SK-N-SH (cell line): Measurements from ENCODE around the gene FLCN. TPM values are rescaled to one million over a fixed set of nuclear protein-coding genes. Genes with fewer than 3 reads are reported as not detected.

ENCODE experiments used
- CTCF ChIA-PET: fragments of 300-600, 350-600 bp; formaldehyde crosslinking; extraction: SDS; loops from one replicate; lab custom pipeline; 2021; lab: Yijun Ruan, JAX
- POLR2A ChIA-PET: fragments of 350-600 bp; sonication (Branson Sonifier 250); formaldehyde crosslinking; extraction: SDS; loops from one replicate; lab custom pipeline; 2020; ENCODE audit warnings: antibody characterized with exemption, inconsistent platforms; lab: Yijun Ruan, JAX
- DNase-seq: peaks from one replicate; pipeline ENCODE4 v3.0.0; 2012
- H2AFZ ChIP-seq: fragments of 200-600 bp; sonication (generic); 2 replicates; pipeline ENCODE4 v1.8.1; 2016; ENCODE audit warnings: antibody characterized with exemption, mild to moderate bottlenecking, low read depth
- H3F3A ChIP-seq: fragments of 200-600 bp; sonication (generic); replicated peaks from 2 replicates; pipeline ENCODE3; 2016; ENCODE audit warnings: antibody characterized with exemption, mild to moderate bottlenecking; ENCODE audit not compliant: insufficient read depth
- H3K27ac ChIP-seq, 2 experiments: fragments of 200-500 bp in 1 of 2; fragments of 200-600 bp in 1 of 2; sonication (Bioruptor generic) in 1 of 2; sonication (generic), shearing (Covaris generic) in 1 of 2; 2 replicates each; pipeline versions ENCODE4 v1.5.1 to v1.6.1; 2014 to 2016; ENCODE audit warnings: low read depth in 2 of 2, inconsistent platforms in 1 of 2, low read length in 1 of 2, mild to moderate bottlenecking in 1 of 2, mixed read lengths in 1 of 2
- H3K27me3 ChIP-seq: fragments of 200-600 bp; sonication (generic), shearing (Covaris generic); 2 replicates; pipeline ENCODE4 v1.6.1; 2016; ENCODE audit warnings: mixed run types; ENCODE audit not compliant: insufficient read depth
- H3K36me3 ChIP-seq, 2 experiments: fragments of 200-500 bp in 1 of 2; fragments of 200-600 bp in 1 of 2; sonication (Bioruptor generic) in 1 of 2; sonication (generic) in 1 of 2; replicated peaks in 1 of 2; 2 replicates each; pipeline versions ENCODE3 to v1.5.1; 2014 to 2016; ENCODE audit warnings: low read length in 1 of 2, mild to moderate bottlenecking in 1 of 2; ENCODE audit not compliant: insufficient read depth in 2 of 2, control insufficient read depth in 1 of 2
- H3K4me1 ChIP-seq, 2 experiments: fragments of 200-500 bp in 1 of 2; fragments of 200-600 bp in 1 of 2; sonication (Bioruptor generic) in 1 of 2; sonication (generic), shearing (Covaris generic) in 1 of 2; 2 replicates each; pipeline versions ENCODE4 v1.5.1 to v1.6.1; 2014 to 2016; ENCODE audit warnings: low read depth in 1 of 2, low read length in 1 of 2, mixed run types in 1 of 2; ENCODE audit not compliant: insufficient read depth in 2 of 2, control insufficient read depth in 1 of 2
- H3K4me2 ChIP-seq: fragments of 200-600 bp; sonication (generic), shearing (Covaris generic); 2 replicates; pipeline ENCODE4 v1.6.1; 2017; ENCODE audit warnings: mixed run types
- H3K4me3 ChIP-seq, 2 experiments: fragments of 200-500 bp in 1 of 2; fragments of 200-600 bp in 1 of 2; sonication (Bioruptor generic) in 1 of 2; sonication (generic), shearing (Covaris generic) in 1 of 2; 2 replicates each; pipeline versions ENCODE4 v1.5.1 to v1.8.1; 2014 to 2016; ENCODE audit warnings: low read depth in 2 of 2, inconsistent platforms in 1 of 2, low read length in 1 of 2, mild to moderate bottlenecking in 1 of 2, mixed read lengths in 1 of 2, moderate library complexity in 1 of 2
- H3K79me2 ChIP-seq: fragments of 200-600 bp; sonication (generic); 2 replicates; pipeline ENCODE4 v1.8.1; 2017; ENCODE audit warnings: mild to moderate bottlenecking; ENCODE audit not compliant: insufficient read depth
- H3K9ac ChIP-seq: fragments of 200-600 bp; sonication (generic); 2 replicates; pipeline ENCODE4 v1.6.1; 2017; ENCODE audit warnings: mixed run types
- H3K9me2 ChIP-seq: fragments of 200-600 bp; sonication (generic); 2 replicates; pipeline ENCODE4 v1.6.1; 2017; ENCODE audit warnings: mixed run types
- H3K9me3 ChIP-seq: fragments of 200-600 bp; sonication (generic); 2 replicates; pipeline ENCODE4 v1.6.1; 2017; ENCODE audit warnings: mixed run types, mild to moderate bottlenecking, moderate library complexity
- H4K20me1 ChIP-seq: fragments of 200-600 bp; sonication (generic); 2 replicates; pipeline ENCODE4 v1.6.1; 2017; ENCODE audit warnings: mild to moderate bottlenecking, mixed run types; ENCODE audit not compliant: insufficient read depth
- ELF1 ChIP-seq: IDR thresholded peaks from 2 replicates; pipeline ENCODE4 v1.4.0; 2012
- EP300 ChIP-seq, 2 experiments: IDR thresholded peaks; 2 replicates each; pipeline versions ENCODE4 v1.4.0 to v1.6.1; 2012; ENCODE audit warnings: borderline replicate concordance in 1 of 2, low read depth in 1 of 2, low read length in 1 of 2
- FOXM1 ChIP-seq: IDR thresholded peaks from 2 replicates; pipeline ENCODE4 v1.4.0; 2012; ENCODE audit warnings: low read depth, mild to moderate bottlenecking
- JUND ChIP-seq: IDR thresholded peaks from 2 replicates; pipeline ENCODE4 v1.4.0; 2012
- NFIC ChIP-seq: IDR thresholded peaks from 2 replicates; pipeline ENCODE4 v1.4.0; 2012; ENCODE audit warnings: borderline replicate concordance
- NRF1 ChIP-seq: IDR thresholded peaks from 2 replicates; pipeline ENCODE4 v1.6.1; 2012; ENCODE audit warnings: low read depth, mild to moderate bottlenecking, low read length
- RFX5 ChIP-seq: IDR thresholded peaks from 2 replicates; pipeline ENCODE4 v1.6.1; 2012; ENCODE audit warnings: mild to moderate bottlenecking, improper control_type of control experiment, low read length
- YY1 ChIP-seq: IDR thresholded peaks from 2 replicates; pipeline ENCODE4 v1.4.0; 2012; ENCODE audit warnings: low read depth, mild to moderate bottlenecking
- WGBS: methylation state at CpG from one replicate; pipeline ENCODE4 v1.1.6; 2017; ENCODE audit warnings: low lambda C conversion rate; 5-methylcytosine and 5-hydroxymethylcytosine counted together
- polyA plus RNA-seq, 3 experiments: library from polyadenylated mRNA; depleted of rRNA; stranded (reverse); fragments of >200 nt; gene quantifications; 2 replicates each; pipeline ENCODE4 v1.2.3, GENCODE V29; 2012
- TF ChIP-seq, protein P1 (sequence below): fragments of 150-350 bp; IDR thresholded peaks from 2 replicates; pipeline ENCODE4 v1.6.1; 2017; ENCODE audit warnings: antibody characterized with exemption, low read length, low read depth, borderline replicate concordance
- TF ChIP-seq, protein P2 (sequence below): fragments of 150-350 bp; IDR thresholded peaks from 2 replicates; pipeline ENCODE4 v1.6.1; 2016; ENCODE audit warnings: mild to moderate bottlenecking, low read depth, low read length
- TF ChIP-seq, protein P3 (sequence below): IDR thresholded peaks from 2 replicates; pipeline ENCODE4 v1.6.1; 2012; ENCODE audit warnings: mild to moderate bottlenecking, low read depth, low read length, moderate library complexity
- TF ChIP-seq, protein P4 (sequence below): IDR thresholded peaks from 2 replicates; pipeline ENCODE4 v1.4.0; 2012; ENCODE audit warnings: low read depth, borderline replicate concordance
- TF ChIP-seq, protein P5 (sequence below): IDR thresholded peaks from 2 replicates; pipeline ENCODE4 v1.4.0; 2012; ENCODE audit warnings: low read depth, borderline replicate concordance
- TF ChIP-seq, protein P6 (sequence below): IDR thresholded peaks from 2 replicates; pipeline ENCODE4 v1.4.0; 2012; ENCODE audit warnings: low read depth

Gene FLCN
- polyA plus RNA-seq, 1 of the 3 experiments (the other 2 are of a cell fraction) = 14.6 TPM

DNA sequence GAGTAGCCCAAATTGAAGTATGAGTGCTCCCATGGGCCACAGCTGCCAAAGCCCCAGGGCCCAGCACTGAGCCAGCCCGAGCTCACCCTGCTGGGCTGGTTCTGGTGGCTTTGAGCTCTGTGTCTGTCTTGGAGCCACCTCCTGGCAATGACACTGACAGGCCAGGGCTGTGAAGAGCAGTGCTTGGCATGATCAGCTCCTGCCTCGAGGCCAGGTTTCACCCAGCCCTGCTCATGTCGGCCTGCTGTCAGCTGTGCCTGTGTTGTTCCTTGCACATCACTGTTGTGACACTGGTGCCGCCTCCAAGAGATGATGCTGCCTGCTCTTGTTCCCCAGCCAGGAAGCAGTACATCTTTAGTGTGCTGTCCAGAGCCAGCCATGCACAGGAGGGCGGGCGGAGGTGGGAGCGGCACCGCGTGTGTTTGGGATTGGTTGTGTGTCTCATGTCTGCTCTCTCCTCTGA lies 56.8 kb downstream of the FLCN start:
- Histone ChIP-seq H3K9ac (no peak overlapping the region), H3K4me2 (no peak overlapping the region), H3K36me3 (peaks cover 29 to 72% of the 10 kb centered on the region in 2 experiments), H2AFZ (no peak overlapping the region), H3K27ac (no peak overlapping the region; a peak in 1 of 4 replicates), H3F3A (peaks cover 4% of the 10 kb centered on the region), H4K20me1 (no peaks in the 10 kb centered on the region), H3K9me2 (no peaks in the 10 kb centered on the region), H3K4me3 (no peak overlapping the region), H3K4me1 (peaks cover 0 to 18% of the 10 kb centered on the region in 2 experiments; a peak in 1 of 4 replicates), H3K9me3 (no peaks in the 10 kb centered on the region), H3K27me3 (no peaks in the 10 kb centered on the region), H3K79me2 (no peaks in the 10 kb centered on the region)
- DNase-seq = no peak
- ChIA-PET POLR2A (no interaction called here), CTCF (no interaction called here)
- WGBS = 92% methylated on average over 8 of the region's 9 CpGs
- TF ChIP-seq, protein P1, sequence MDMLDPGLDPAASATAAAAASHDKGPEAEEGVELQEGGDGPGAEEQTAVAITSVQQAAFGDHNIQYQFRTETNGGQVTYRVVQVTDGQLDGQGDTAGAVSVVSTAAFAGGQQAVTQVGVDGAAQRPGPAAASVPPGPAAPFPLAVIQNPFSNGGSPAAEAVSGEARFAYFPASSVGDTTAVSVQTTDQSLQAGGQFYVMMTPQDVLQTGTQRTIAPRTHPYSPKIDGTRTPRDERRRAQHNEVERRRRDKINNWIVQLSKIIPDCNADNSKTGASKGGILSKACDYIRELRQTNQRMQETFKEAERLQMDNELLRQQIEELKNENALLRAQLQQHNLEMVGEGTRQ = no peak
- TF ChIP-seq YY1 (no peak), ELF1 (no peak), NRF1 (no peak), FOXM1 (no peak)
- TF ChIP-seq, protein P2, sequence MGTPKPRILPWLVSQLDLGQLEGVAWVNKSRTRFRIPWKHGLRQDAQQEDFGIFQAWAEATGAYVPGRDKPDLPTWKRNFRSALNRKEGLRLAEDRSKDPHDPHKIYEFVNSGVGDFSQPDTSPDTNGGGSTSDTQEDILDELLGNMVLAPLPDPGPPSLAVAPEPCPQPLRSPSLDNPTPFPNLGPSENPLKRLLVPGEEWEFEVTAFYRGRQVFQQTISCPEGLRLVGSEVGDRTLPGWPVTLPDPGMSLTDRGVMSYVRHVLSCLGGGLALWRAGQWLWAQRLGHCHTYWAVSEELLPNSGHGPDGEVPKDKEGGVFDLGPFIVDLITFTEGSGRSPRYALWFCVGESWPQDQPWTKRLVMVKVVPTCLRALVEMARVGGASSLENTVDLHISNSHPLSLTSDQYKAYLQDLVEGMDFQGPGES = no peak
- TF ChIP-seq, protein P3, sequence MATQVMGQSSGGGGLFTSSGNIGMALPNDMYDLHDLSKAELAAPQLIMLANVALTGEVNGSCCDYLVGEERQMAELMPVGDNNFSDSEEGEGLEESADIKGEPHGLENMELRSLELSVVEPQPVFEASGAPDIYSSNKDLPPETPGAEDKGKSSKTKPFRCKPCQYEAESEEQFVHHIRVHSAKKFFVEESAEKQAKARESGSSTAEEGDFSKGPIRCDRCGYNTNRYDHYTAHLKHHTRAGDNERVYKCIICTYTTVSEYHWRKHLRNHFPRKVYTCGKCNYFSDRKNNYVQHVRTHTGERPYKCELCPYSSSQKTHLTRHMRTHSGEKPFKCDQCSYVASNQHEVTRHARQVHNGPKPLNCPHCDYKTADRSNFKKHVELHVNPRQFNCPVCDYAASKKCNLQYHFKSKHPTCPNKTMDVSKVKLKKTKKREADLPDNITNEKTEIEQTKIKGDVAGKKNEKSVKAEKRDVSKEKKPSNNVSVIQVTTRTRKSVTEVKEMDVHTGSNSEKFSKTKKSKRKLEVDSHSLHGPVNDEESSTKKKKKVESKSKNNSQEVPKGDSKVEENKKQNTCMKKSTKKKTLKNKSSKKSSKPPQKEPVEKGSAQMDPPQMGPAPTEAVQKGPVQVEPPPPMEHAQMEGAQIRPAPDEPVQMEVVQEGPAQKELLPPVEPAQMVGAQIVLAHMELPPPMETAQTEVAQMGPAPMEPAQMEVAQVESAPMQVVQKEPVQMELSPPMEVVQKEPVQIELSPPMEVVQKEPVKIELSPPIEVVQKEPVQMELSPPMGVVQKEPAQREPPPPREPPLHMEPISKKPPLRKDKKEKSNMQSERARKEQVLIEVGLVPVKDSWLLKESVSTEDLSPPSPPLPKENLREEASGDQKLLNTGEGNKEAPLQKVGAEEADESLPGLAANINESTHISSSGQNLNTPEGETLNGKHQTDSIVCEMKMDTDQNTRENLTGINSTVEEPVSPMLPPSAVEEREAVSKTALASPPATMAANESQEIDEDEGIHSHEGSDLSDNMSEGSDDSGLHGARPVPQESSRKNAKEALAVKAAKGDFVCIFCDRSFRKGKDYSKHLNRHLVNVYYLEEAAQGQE = no peak
- TF ChIP-seq, protein P4, sequence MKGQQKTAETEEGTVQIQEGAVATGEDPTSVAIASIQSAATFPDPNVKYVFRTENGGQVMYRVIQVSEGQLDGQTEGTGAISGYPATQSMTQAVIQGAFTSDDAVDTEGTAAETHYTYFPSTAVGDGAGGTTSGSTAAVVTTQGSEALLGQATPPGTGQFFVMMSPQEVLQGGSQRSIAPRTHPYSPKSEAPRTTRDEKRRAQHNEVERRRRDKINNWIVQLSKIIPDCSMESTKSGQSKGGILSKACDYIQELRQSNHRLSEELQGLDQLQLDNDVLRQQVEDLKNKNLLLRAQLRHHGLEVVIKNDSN = no peak

DNA sequence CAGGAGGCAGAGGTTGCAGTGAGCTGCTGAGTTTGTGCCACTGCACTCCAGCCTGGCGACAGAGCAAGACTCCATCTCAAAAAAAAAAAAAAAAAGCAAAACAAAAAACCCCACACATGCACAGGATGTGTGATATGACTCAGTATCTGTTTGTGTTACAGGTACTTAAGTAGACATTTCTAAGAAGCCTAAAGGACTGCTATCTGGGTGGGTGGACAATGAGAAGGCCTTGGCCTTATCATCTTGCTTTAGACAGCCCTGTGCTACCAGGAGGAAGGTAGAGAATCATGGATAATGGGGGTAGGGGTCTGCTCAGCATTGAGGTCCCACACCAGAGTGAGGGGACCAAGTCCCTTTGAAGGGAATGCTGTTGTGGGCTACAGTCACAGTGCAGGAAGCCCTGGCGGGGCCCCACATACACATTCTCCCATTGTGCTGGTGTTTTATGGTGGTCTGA lies 57.6 kb downstream of the FLCN start:
- ChIA-PET POLR2A (interaction anchor here (0.6 kb wide), 1 partner anchor 154 kb away, joined by 4 read pairs; no protein-coding TSS in a partner anchor), CTCF (no interaction called here)
- Histone ChIP-seq H3K36me3 (peaks cover 30 to 77% of the 10 kb centered on the region in 2 experiments), H4K20me1 (no peaks in the 10 kb centered on the region), H3K4me1 (peaks cover 0 to 18% of the 10 kb centered on the region in 2 experiments; a peak in 1 of 4 replicates), H3K27ac (no peak overlapping the region; a peak in 1 of 4 replicates), H3K4me2 (no peak overlapping the region), H3K79me2 (no peaks in the 10 kb centered on the region), H3K9ac (no peak overlapping the region), H3K9me3 (no peaks in the 10 kb centered on the region), H3F3A (peaks cover 4% of the 10 kb centered on the region), H3K27me3 (no peaks in the 10 kb centered on the region), H3K4me3 (no peak overlapping the region), H2AFZ (no peak overlapping the region), H3K9me2 (no peaks in the 10 kb centered on the region)
- WGBS = 100% methylated on average over 2 of the region's 2 CpGs
- DNase-seq = no peak
- TF ChIP-seq EP300 (IDR thresholded peaks at IDR 0.05; ENCODE audit: borderline replicate concordance in 1 of 2, low read depth in 1 of 2, low read length in 1 of 2) (no peak), RFX5 (no peak), JUND (no peak), NFIC (no peak), YY1 (no peak)
- TF ChIP-seq, protein P5, sequence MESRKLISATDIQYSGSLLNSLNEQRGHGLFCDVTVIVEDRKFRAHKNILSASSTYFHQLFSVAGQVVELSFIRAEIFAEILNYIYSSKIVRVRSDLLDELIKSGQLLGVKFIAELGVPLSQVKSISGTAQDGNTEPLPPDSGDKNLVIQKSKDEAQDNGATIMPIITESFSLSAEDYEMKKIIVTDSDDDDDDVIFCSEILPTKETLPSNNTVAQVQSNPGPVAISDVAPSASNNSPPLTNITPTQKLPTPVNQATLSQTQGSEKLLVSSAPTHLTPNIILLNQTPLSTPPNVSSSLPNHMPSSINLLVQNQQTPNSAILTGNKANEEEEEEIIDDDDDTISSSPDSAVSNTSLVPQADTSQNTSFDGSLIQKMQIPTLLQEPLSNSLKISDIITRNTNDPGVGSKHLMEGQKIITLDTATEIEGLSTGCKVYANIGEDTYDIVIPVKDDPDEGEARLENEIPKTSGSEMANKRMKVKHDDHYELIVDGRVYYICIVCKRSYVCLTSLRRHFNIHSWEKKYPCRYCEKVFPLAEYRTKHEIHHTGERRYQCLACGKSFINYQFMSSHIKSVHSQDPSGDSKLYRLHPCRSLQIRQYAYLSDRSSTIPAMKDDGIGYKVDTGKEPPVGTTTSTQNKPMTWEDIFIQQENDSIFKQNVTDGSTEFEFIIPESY = no peak
- TF ChIP-seq, protein P3 = no peak
- TF ChIP-seq, protein P6, sequence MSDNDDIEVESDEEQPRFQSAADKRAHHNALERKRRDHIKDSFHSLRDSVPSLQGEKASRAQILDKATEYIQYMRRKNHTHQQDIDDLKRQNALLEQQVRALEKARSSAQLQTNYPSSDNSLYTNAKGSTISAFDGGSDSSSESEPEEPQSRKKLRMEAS = no peak
